ENCODE results near the gene COQ10B.

Gene COQ10B

DNA sequence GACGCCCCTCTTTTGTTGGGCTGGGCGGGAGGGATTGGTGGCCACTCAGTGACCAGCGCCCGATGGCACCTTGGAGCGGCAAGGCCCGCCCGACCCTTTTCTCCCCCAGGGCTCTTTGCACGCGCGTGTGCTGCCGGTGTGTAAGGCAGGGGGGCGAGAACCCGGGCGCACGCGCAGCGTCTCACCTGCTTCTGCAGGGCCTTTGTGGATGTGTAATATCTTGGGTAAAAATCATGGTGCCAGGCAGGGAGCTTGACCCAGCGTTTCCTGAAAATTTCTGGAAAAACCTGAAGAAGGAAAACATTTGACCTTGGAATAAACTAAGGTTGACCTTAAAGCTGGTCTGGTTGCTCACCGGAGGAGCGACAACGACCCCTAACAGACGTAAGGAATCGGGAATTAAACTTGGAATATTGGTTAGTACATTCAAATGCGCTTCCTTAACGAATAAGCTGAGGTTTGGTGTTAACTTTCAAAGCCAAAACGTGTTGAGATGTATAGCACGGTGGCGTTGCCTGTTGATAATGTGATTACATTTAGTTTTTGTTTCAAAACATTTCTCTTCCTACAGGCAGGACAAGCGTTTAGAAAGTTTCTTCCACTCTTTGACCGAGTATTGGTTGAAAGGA lies 47.3 kb downstream of the COQ10B start:
- DNase-seq (ENCODE audit: low spot score): no peak

DNA sequence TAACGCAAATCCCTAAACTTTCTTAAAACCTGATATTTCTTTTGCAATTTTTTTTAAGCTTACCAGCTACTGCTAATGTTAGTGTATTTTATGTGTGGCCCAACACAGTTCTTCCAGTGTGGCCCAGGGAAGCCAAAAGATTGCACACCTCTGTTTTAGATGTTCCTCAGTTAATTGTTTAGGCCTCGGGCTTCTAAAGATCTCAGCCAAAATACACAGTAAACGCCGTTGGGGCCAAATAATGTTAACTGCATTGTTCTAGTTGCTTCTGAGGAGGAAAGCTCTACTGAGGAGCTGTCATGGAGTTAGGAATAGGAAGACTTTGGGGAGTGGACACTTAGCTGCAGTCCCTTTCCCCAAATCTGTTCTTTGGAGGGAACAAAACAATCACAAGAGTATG lies 48.8 kb downstream of the COQ10B start:
- no peak for DNase-seq (ENCODE audit: low spot score)

GRCh38 chr2:197502685-197503084 lies 49.3 kb downstream of the COQ10B start:
- DNase-seq (ENCODE audit: low spot score): no peak

GRCh38 chr2:197504000-197504399 lies 50.6 kb downstream of the COQ10B start:
- DNase-seq (ENCODE audit: low spot score): no peak

DNA sequence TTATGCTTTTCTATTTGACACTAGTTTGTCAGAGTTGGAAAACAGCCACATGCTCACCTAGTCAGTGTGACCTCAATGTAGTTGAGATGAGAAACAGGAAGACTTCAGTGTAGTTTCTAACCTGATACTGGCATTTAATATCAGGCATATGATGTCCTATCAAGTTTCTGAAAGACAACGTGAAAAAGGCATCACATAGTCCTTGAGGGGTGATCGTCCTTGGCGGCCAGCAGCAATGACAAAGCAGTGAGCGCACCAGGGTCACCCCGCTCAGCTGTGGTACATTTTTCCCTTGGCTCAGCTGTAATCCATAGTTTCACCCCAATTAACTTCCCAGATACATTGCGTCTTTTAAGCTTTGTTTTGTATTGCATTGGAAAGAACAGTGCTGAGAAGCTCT lies 51.2 kb downstream of the COQ10B start:
- DNase-seq (ENCODE audit: low spot score): no peak

DNA sequence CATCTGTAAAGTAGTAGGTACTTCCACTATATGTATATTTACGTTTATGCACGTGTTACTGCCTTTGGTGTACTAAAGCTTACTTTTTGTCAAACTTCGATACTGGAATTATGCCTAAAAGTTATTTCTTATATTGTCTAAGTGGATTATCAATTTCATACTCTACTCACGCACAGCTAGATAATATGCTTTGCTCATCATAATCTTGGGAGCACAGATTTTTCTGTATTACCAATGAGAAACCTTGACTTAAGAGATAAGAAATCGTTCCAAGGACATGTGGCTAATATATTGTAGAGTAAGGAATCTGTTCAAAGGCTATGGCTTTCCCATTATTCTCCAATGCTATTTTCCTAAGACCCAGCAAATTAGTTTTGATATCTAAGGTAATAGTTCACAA lies 53.3 kb downstream of the COQ10B start:
- no peak for DNase-seq (ENCODE audit: low spot score)

GRCh38 chr2:197513915-197514314 lies 60.6 kb downstream of the COQ10B start:
- no peak for DNase-seq (ENCODE audit: low spot score)

- peak; percentile 14 for DNase-seq (ENCODE audit: low spot score)
Observed at GRCh38 chr2:197514754-197515153, 61.4 kb downstream of the COQ10B start.

DNA sequence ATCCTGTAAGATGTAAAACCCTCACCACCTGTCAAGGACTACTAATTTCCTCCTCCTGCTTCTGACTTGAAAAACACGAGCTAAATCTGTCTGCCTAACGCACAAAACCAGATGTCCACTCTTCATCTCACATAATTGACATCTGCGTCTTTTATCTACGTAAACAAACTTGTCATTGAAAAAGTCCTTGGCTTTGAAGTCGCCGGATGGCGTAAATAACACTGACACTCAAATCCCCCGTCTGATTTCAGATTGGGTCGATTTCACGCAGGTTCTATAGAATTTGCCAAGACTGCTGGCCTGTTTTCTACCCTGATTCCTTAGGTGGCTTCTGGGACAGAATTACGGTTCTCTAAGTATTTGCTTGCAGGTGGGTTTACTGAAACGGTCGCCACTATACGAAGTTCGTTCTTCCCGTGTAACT lies 62.0 kb downstream of the COQ10B start:
- no peak for DNase-seq (ENCODE audit: low spot score)

DNA sequence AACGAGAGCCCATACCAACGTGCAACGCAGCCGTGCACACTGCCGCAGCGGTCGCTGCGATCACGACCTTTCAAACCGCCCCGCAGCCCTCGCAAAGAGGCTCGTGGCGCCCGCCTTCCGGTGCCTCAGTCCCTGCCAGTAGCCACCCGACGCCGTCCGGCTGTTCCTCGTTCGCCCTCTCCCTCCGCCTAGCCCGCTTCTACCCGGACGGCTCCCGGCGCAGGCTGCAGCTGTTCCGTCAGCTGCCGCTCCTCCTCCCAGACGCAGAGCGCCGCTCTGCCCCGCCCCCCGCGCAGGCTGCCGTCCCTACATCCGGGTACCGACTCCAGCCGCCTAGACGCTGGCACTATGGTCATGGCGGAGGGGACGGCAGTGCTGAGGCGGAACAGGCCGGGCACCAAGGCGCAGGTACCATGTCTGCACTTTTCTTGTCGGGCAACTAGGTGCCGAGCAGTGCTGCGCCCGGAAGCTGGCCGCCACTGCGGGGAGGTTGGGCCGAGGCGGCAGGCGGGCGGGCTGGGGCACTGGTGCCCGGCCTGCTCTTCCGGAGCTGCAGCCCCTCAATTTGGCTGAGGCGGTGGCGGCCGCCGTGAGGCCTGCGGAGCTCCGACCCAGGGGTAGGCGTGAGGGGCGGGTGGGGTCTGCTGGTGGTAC lies 62.5 kb downstream of the COQ10B start, which contains the start of gene MOB4:
TSS of gene MOB4 (plus strand) at position 328 of the 654 bp plus-strand sequence. CDS start at position 349, 21 bp downstream.
- peak; percentile 94 for DNase-seq (ENCODE audit: low spot score)

GRCh38 chr2:197516393-197516761 lies 63.0 kb downstream of the COQ10B start:
- DNase-seq (ENCODE audit: low spot score): peak; percentile 45

GRCh38 chr2:197517150-197517549 lies 63.8 kb downstream of the COQ10B start:
- no peak for DNase-seq (ENCODE audit: low spot score)

Measured in SW480 (cell line).